ENCODE results near the gene ARSG. TPM values are rescaled to one million over a fixed set of nuclear protein-coding genes. Genes with fewer than 3 reads are reported as not detected.

The ARSG gene
- total and polyA plus RNA-seq, 9 of the 15 experiments (the other 6 are each of a cell fraction or from before 2014, with no cell fraction given) = 1.0 to 5.6 (median 1.8) TPM

GRCh38 chr17:68443972-68444464 lies 152.7 kb downstream of the ARSG start (continued):
- TF ChIP-seq THRAP3 (IDR thresholded peaks at IDR 0.05; ENCODE audit: borderline replicate concordance) (no peak), RUNX1 (IDR thresholded peaks at IDR 0.05; ENCODE audit: low read depth) (no peak), ZSCAN32 (CRISPR knock-in tag; IDR thresholded peaks at IDR 0.05) (no peak)
- TF ChIP-seq, protein P1, sequence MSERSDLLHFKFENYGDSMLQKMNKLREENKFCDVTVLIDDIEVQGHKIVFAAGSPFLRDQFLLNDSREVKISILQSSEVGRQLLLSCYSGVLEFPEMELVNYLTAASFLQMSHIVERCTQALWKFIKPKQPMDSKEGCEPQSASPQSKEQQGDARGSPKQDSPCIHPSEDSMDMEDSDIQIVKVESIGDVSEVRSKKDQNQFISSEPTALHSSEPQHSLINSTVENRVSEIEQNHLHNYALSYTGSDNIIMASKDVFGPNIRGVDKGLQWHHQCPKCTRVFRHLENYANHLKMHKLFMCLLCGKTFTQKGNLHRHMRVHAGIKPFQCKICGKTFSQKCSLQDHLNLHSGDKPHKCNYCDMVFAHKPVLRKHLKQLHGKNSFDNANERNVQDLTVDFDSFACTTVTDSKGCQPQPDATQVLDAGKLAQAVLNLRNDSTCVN (CRISPR knock-in tag; IDR thresholded peaks at IDR 0.05) = no peak

DNA sequence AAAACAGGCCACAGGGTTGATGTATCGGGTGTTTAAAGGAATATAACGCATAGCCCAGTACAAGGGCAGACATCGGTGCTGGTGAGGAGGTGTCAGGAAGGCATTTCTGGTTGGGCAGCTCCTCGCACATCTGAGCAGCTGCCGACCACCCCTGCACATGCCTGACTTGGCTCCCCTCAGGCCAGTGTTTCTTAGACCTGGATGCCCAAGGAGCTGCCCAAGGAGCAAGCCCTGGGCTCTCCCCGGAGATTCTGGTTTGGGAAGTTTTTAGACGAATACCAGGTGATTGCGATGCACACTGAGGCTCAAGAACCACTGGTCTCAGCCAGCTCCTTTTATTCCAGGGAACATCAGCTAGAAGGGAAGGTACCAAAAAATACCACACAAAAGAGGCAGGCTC lies 154.4 kb downstream of the ARSG start:
- BruUV-seq (replicated peaks) = no TSS peak
- Histone ChIP-seq H2AFZ (ENCODE audit: low read depth, low read length) (no peak overlapping the region), H3K9ac (ENCODE audit: insufficient read depth in 1 of 2, low read depth in 2 of 2, low read length in 2 of 2) (no peak overlapping the region), H3K4me2 (ENCODE audit: insufficient read depth, low read length) (no peak overlapping the region), H3K27ac (ENCODE audit: extremely low read depth, low read depth, low read length) (no peak overlapping the region), H3K9me3 (replicated peaks; ENCODE audit: control insufficient read depth, insufficient read depth, low read depth, low read length) (no peaks in the 10 kb centered on the region), H3K36me3 (ENCODE audit: control insufficient read depth, insufficient read depth, low read length) (peaks cover 3% of the 10 kb centered on the region; the same call in 1 of the 3 replicates), H3K4me3 (no peak overlapping the region), H3K79me2 (ENCODE audit: control insufficient read depth, insufficient read depth, low read length) (no peaks in the 10 kb centered on the region), H3K4me1 (replicated peaks in 1 of 2; ENCODE audit: control insufficient read depth in 2 of 2, insufficient read depth in 2 of 2, low read length in 2 of 2) (peaks cover 0 to 26% of the 10 kb centered on the region in 2 experiments; a peak in 4 of 5 replicates), H4K20me1 (replicated peaks; ENCODE audit: control insufficient read depth, insufficient read depth, low read length) (no peaks in the 10 kb centered on the region), H3K9me1 (ENCODE audit: control insufficient read depth, insufficient read depth, low read length) (no peaks in the 10 kb centered on the region), H3K27me3 (ENCODE audit: control insufficient read depth in 2 of 2, insufficient read depth in 2 of 2, low read length in 2 of 2) (no peaks in the 10 kb centered on the region)
- intact Hi-C loops (cut with micrococcal nuclease) = no loop called here
- ChIA-PET CTCF (ENCODE audit: low intra/inter-chr PET ratio) (no interaction called here), POLR2A (interaction anchor here (0.6 kb wide), 1 partner anchor 138 kb away, joined by 4 read pairs; no protein-coding TSS in a partner anchor)
- ATAC-seq (no peak), FAIRE-seq (no peak), DNase-seq (ENCODE audit: extremely low read depth in 1 of 4, low spot score in 3 of 4) (no peak)
- in situ Hi-C loops (cut with MboI) = no loop called here
- WGBS (ENCODE audit: insufficient coverage, low coverage, missing lambda C conversion rate) = 90% methylated on average over 8 of the region's 8 CpGs
- TF ChIP-seq RBM39 (optimal IDR thresholded peaks at IDR 0.05; ENCODE audit: low read depth, low read length) (no peak), DEAF1 (CRISPR knock-in tag; IDR thresholded peaks at IDR 0.05) (no peak), PTRF (tag; IDR thresholded peaks at IDR 0.05) (no peak), ZNF3 (CRISPR knock-in tag; IDR thresholded peaks at IDR 0.05) (no peak), PTTG1 (tag; IDR thresholded peaks at IDR 0.05; ENCODE audit: low read depth) (no peak), SAFB2 (IDR thresholded peaks at IDR 0.05; ENCODE audit: borderline replicate concordance, low read depth, low read length, severe bottlenecking) (no peak), ZNF77 (CRISPR knock-in tag; IDR thresholded peaks at IDR 0.05) (no peak), KDM4B (IDR thresholded peaks at IDR 0.05; ENCODE audit: borderline replicate concordance in 2 of 2, low read depth in 1 of 2) (no peak), ZNF274 (IDR thresholded peaks at IDR 0.05; ENCODE audit: borderline replicate concordance, low read depth, low read length) (no peak), ZBED1 (IDR thresholded peaks at IDR 0.05) (no peak), CHD1 (IDR thresholded peaks at IDR 0.05; ENCODE audit: low read length) (no peak), KDM5B (IDR thresholded peaks at IDR 0.05; ENCODE audit: insufficient replicate concordance, low read depth, low read length) (no peak), ADNP (tag; IDR thresholded peaks at IDR 0.05) (no peak), EZH2 (IDR thresholded peaks at IDR 0.05; ENCODE audit: borderline replicate concordance, low read depth, low read length) (no peak), FOXO4 (CRISPR knock-in tag; IDR thresholded peaks at IDR 0.05) (no peak)
